ENCODE measurements around the gene TNNT2.

DNA sequence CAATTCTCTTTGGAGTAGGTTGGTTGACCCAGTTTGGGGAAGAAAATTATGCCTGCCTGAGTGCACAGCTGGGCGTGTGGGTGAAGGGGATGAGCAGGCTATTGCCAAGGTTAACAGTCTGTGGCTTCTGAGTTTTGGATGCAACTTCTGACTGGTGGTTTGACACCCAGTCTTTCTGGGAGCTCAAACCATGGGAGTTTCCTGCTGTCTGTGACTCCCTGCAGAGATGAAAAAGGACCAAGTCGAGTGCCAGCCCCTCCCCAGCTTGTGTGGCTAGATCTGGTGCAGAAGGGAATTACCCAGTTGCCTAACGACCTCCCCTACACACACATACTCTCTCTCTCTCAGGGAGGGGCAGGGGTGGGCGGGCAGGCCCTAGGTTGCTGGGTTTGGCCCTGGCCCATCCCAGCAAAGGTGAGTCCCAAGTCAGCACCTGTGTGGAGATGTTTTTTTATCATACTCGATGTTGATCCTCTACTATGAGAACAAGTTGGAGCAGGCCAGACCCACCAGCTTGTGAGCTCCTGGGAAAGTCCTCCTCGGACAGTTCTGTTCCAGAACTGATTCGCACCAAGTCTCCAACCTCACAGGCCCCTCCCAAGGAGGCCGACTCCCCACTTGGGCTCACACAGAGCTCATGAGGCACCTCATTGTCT lies 66.0 kb downstream of the TNNT2 start:
- TF ChIP-seq, protein P1, sequence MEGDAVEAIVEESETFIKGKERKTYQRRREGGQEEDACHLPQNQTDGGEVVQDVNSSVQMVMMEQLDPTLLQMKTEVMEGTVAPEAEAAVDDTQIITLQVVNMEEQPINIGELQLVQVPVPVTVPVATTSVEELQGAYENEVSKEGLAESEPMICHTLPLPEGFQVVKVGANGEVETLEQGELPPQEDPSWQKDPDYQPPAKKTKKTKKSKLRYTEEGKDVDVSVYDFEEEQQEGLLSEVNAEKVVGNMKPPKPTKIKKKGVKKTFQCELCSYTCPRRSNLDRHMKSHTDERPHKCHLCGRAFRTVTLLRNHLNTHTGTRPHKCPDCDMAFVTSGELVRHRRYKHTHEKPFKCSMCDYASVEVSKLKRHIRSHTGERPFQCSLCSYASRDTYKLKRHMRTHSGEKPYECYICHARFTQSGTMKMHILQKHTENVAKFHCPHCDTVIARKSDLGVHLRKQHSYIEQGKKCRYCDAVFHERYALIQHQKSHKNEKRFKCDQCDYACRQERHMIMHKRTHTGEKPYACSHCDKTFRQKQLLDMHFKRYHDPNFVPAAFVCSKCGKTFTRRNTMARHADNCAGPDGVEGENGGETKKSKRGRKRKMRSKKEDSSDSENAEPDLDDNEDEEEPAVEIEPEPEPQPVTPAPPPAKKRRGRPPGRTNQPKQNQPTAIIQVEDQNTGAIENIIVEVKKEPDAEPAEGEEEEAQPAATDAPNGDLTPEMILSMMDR (IDR thresholded peaks at IDR 0.05): no peak
- TF ChIP-seq EZH2 (IDR thresholded peaks at IDR 0.05) (no peak), EZH2phosphoT487 (IDR thresholded peaks at IDR 0.05) (no peak)

All from neural progenitor cell (in vitro differentiated cells).